Suppressor macrophage treated with lipopolysaccharide for 1 hour (primary cell): ENCODE data around the gene CARD14.
"Not testable (repeated sequence)": the region's sequence is repeated elsewhere in the genome, so short reads cannot be mapped to it uniquely, and the experiment has no call there.

ENCODE experiments used
- DNase-seq, 3 donors: peaks; one replicate each; pipeline ENCODE4 v3.0.0-alpha.2; 2020 to 2022

Gene CARD14

DNA sequence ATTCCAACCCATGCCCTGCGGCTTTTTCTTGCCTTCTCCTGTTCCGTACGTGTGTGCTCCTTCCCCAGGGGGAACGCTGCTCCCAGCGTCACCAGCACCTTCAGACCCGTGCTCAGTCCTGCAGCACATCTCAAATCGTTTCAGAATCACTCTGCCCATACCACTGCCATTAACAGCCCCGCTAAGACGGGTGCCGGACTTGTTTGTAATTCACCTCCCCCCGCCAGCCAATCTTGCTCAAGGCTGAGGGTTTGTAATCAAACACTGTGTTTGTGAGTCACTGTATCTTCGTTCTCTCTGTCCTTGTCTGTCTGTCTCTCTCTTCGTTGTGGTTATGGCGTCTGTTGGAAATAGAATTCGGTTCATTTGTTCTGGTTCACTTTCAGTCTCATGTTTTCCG, 17.3 kb downstream of the CARD14 start:
- DNase-seq: no peak

DNA sequence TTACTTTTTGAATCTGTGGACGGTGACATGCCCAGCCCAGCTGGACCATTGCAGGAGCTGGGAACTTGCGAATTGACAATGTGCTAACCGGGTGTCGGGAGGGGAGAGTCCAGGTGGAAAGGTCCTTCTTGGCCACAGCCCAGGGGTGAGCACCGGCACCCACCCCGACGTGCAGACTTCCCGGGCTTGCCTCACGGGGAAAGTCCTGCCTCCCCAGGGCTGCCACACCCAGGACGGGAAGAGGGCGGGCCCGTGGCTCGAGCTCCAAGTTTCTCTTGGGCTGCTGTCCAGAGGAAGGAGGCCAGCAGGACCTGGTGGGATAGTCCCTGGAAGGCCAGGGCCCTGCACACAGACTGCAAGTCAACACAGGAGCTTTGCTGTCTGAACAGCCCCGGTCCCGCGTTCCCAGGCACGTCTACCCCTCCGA, 17.7 kb downstream of the CARD14 start:
- DNase-seq: no peak

DNA sequence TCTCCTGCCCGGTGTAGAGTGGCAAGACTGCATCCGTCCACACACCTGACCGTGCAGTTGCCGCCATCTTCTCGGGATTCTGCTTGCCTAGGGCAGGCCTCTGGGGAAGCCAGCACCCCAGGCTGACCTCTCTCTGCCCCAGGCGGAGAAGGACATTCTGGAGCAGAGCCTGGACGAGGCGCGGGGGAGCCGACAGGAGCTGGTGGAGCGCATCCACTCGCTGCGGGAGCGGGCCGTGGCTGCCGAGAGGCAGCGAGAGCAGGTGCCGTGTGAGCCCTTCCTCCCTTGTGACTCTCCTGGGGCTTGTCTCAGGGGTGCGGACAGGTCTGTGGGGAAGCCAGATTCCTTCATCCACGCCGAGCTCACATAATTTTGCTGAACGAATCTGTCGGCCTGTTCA, 19.8 kb downstream of the CARD14 start:
- DNase-seq: no peak

DNA sequence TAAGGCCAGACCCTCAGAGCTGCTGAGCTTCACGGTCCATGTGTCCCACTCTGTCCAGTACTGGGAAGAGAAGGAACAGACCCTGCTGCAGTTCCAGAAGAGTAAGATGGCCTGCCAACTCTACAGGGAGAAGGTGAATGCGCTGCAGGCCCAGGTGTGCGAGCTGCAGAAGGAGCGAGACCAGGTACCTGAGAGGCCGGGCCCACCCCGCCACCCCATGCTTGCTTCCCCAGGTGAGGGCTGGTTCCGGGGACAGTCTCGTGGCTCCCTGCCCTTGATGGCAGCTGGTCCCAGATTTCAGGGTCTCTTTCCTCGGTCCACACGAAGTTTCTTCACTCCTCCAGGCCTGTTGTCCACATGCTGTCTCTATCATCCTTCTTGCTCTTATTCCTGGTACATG, 20.9 kb downstream of the CARD14 start:
- no peak for DNase-seq

DNA sequence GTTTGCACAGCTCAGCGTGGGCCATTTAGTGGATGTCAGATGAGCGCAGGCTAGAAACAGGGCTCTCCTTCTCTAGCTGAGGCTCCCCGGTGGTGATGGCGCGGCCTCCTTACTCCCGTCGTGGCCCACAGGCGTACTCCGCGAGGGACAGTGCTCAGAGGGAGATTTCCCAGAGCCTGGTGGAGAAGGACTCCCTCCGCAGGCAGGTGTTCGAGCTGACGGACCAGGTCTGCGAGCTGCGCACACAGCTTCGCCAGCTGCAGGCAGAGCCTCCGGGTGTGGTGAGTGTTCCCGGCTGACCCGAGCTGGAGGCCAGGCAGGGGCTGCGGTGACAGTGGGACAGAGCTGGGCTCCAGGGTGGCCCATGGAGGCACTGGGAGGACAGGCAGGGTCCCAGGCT, 21.4 kb downstream of the CARD14 start:
- no peak for DNase-seq

DNA sequence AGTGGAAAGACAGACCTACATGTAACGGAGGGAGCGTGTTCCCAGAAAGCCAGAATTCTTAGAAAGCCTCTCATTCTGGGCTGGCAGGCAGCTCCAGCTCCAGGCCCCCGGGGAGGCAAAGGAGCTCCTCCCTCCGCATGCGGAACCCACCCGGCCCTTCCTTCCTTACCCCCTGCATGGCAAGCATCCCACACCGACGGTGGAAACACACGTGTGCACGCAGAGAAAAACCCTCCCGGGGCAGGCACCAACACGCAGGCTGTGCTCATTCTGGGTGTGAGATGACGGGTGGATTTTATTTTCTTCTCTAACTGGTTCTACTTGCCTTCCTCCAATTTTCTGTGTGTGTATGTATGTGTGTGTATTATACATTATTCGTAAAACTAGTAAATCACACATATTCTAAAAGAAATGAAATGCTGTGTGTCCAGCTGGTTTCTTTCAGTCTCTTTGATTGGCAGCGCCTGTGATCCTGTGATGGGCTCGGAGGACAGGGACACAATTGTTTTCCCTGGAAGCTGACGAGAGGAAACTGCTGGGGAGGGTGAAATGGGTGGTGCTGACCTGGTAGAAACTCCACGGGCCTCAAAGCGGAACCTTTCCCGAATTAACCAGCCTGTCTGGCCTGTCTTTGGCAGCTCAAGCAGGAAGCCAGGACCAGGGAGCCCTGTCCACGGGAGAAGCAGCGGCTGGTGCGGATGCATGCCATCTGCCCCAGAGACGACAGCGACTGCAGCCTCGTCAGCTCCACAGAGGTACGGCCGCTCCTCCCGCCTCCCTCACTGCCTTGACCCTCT, 22.2 kb downstream of the CARD14 start:
- DNase-seq: peak in 1 of 3 donors; percentile 35

DNA sequence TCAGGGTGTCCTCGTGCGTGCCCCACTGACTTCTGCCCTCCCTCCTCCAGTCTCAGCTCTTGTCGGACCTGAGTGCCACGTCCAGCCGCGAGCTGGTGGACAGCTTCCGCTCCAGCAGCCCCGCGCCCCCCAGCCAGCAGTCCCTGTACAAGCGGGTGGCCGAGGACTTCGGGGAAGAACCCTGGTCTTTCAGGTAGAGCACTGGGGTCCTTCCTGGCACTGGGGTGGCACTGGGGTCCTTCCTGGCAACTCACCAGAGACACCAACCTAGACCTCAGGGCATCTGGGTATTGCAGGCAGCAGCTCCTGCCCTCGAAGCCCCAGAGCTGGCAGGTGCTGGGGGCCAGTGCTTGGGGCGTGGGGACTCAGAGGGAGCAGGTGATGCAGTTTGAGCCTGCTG, 25.3 kb downstream of the CARD14 start:
- DNase-seq: no peak

DNA sequence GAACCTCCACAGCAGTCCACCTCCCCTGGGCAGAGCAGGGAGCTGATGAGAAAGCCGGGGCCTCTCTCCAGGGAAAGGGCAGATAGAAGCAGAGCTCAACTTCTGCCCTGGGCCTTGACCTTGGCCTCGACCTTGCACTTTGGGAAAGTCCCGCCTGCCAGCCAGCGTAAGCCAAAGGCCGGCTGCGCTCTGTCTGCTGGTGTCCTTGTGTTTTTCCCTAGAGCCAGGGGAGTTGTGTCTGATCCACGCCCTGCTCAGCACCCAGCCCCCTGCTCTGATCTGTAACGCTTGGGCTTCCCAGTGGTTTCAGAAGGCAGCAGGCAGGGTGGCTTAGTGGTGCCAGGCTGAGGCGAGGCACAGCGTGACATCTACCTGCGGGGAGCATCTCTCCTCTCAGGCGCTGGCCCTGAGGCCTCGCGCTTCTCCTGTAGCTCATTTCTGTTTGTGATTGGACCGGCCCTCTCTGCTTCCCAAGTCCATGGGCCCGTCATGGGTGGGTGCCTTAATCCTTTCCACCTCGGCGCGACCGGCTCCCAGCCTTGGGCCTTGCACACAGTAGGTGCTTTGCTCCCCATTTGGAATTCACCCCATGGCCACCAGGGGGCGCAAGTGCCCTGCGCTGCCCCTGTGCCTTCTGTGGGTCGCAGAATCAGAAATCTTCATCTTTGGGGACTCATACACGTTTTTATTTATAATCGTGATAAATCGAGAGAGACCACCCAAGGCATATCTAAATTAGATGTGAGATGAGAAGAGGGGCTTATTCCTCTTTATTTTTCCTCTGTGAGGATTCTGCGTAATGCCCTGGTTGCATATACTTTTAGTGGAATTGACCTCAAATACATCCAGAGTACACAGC, 26.1 kb downstream of the CARD14 start:
- DNase-seq: peak; percentile 56 to 73 (median 57)

DNA sequence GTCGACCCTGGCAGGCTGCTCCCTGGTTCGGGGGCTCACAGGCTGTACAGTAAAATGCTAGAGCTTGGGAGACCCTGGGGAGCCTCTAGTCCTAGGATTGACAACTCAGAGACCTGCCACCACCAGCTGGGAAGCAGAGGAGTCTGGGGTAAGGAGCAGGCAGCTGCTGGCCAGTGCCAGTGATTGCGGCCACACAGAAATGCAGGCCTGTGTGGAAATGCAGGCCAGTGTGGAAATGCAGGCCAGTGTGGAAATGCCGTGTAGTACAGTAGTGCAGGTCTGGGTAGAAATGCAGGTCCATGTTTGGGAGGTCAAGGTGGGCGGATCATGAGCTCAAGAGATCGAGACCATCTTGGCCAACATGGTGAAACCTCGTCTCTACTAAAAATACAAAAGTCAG, 26.8 kb downstream of the CARD14 start:
- DNase-seq: no peak

DNA sequence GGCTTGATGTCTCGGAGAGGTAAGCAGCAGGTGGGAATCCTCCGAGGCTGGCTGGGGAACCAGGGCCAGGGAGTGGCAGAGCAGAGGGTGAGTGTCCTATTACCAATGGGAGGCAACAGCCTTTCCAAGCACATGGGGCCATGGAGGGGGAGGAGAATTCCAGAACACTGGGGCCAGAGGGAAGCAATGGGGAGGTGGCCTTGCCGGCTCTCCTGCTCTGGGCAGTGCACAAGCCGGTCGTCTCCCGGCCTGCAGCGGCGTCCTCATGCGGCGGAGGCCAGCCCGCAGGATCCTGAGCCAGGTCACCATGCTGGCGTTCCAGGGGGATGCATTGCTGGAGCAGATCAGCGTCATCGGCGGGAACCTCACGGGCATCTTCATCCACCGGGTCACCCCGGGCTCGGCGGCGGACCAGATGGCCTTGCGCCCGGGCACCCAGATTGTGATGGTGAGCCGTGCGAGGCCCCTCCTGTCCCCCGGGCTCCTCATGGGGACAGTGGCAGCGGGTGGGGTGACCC, 28.4 kb downstream of the CARD14 start:
- DNase-seq: no peak

DNA sequence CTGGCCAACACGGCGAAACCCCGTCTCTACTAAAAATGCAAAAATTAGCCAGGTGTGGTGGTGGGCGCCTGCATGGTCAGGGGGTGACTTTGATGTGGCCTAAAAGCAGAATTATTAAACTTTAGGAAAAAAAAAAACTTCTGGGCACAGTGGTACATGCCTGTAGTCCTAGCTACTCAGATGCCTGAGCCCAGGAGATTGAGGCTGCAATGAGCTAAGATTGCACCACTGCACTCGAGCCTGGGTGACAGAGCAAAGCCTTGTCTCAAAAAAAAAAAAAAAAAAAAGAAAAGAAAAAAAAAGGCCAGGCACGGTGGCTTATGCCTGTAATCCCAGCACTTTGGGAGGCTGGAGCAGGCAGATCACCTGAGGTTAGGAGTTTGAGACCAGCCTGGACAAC, 29.5 kb downstream of the CARD14 start:
- DNase-seq: not testable (repeated sequence)

DNA sequence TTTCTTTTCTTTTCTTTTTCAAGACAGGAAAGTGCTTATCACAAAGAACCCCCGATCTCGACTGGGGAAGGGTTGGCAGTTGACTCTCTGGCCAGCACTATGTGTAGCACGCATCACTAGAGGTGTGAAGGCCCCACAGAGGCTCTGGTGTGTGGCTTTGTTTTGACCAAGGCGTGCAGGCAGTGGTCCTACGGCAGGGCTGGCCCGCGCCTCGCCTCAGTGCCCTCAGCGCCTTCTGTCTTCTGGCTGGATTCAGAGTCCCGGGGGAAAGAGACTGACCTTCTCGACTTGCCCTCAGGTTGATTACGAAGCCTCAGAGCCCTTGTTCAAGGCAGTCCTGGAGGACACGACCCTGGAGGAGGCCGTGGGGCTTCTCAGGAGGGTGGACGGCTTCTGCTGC, 31.6 kb downstream of the CARD14 start:
- DNase-seq: no peak

DNA sequence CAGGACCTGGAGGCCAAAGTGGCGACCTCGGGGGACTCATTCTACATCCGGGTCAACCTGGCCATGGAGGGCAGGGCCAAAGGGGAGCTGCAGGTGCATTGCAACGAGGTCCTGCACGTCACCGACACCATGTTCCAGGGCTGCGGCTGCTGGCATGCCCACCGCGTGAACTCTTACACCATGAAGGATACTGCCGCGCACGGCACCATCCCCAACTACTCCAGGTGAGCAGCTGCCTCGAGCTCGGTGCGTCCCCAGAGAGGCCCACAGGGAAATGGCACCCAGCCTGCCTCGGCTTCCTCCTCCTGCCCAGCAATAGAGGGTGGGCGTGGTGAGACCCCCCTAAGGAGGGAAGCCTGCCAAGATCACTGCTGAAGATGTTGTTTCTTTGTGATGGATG, 32.4 kb downstream of the CARD14 start:
- DNase-seq: no peak

DNA sequence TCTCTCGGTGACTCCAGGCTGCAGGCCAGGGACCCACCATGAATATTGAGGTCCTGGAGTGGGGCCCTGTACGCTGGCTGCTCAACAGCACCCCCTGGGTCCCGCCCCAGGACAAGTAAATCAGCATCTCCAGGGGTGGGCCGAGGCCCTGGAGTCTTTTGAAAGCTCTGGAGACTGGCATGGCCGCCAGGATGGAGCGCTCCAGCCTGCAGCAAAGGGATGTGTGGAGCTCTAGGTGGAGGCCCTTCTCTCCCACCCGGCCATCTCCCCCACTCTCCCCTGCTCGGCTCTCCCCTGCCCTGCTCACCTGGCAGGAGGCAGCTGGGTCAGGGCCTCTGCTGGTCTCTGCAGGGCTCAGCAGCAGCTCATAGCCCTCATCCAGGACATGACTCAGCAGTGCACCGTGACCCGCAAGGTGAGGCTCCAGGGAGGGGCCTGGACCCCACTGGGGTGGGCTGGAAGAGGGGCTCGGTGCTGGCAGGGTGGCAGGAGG, 33.7 kb downstream of the CARD14 start:
- DNase-seq: no peak

DNA sequence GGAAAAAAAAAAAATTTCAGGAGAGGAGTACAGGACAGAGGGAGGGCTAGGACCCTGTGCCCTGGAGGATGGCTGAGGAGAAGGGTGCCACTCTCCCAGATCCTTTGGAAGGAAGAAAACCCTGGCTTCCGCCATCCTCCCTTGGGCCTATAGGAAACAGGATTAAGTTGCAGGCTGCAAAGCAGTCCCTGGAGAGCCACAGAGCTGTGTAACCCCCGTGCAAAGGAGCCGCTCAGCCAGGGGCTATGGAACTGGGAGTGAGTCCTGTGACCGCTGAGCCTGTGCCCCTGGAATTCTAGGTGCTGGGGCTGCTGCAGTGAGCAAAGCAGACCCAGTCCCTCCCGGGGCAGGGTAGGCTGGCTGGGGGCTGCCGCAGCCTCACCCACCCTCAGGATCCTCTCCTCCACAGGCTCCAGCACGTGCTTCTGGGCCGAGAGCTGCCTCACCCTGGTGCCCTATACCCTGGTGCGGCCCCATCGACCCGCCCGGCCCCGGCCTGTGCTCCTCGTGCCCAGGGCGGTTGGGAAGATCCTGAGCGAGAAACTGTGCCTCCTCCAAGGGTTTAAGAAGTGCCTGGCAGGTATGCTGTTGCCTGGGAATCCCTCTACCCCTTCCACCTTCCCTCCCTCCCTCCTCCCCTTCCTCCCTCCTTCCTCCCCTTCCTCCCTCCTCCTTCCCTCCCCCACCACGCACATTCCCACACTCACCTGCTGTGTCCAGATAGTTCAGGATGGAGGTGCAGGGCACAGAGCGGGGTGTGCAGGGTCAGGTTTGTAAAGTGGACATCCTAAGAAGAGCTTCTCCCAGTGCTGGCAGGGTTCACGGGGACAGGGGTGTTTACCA, 35.0 kb downstream of the CARD14 start:
- DNase-seq: no peak

DNA sequence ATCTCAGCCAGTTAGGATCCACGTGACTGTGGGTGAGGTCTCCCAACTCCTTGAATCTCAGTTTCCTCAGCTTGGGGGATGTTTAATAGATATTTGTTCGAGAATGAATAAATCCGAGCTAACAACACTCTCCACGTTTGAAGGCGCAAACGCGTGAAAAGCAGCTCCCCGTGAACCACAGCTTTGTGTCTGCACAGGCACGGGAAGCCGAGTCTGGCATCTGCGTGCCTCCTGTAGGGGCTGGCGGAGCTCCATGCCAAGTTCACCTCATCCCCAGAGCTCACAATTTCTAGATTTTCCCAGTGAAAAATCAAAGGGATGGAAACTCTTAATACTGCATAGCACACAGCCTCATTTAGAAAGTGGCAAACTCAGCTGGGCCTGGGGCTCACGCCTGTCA, 36.0 kb downstream of the CARD14 start:
- DNase-seq: no peak

DNA sequence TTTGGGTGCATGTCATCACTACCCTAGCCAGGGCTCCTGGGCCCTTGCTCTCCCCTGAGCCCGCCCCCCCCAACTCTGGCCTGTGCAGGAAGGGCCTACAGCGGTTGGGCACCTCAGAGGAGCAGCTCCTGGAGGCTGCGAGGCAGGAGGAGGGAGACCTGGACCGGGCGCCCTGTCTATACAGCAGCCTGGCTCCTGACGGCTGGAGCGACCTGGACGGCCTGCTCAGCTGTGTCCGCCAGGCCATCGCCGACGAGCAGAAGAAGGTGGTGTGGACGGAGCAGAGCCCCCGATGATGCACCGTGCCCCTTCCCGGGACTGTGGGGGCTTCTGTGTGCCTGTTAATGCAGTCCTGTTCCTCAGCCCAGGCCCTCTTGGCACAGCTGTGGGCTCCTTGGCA, 38.2 kb downstream of the CARD14 start:
- no peak for DNase-seq

DNA sequence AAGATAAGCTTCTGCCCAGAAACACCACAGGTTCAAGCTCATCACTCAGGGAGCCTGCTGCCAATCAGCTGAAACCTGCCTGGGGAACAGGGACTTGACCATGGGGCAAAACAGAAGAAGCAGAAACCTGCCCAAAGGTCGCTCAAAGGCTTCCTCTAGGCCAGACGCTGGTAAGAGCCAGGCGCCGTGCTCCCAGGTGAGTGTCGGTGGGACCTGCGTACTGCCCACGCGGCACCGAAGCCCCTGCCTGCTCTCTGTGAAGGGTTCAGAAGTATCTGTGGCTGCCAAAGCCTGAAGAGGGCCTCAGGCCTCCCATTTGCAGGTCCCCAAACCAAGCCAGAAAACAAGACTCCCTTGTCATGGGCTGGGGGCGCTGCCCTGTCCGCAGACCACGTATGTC, 39.9 kb downstream of the CARD14 start:
- no peak for DNase-seq

DNA sequence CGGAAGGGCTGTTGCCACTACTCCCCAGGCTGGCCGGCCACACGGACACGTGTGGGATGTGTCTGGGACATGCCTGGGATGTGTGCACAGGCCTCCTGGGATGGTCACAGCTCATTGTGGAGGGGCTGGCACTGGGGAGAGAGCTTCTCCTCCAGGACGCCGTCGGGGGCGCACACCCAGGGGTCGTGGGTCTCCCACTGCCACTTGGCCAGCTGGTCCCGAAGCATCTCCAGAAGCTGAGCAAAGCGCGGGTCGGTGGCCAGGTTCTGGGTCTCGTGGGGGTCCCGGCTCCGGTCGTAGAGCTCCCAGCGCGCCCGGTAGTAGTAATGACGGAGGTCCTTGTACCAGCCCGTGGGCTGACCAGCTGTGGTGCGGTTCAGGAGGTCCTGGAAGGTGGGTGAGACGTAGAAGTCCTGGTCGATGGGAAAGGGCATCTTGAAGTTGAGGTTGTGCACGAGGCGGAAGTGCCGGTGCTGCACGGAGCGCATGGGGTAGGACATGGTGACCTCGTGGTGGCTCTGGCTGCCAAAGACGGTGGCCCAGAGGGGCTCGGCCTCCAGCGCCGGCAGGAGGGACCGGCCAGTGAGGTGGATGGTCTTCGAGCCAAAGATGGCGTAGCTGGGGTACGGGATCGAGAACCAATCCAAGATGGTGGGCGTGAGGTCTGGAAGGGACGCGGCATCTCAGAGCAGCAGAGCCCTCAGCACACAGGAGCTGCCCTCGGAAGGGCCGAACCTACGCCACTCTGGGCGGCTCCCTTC, 40.7 kb downstream of the CARD14 start:
- no peak for DNase-seq

DNA sequence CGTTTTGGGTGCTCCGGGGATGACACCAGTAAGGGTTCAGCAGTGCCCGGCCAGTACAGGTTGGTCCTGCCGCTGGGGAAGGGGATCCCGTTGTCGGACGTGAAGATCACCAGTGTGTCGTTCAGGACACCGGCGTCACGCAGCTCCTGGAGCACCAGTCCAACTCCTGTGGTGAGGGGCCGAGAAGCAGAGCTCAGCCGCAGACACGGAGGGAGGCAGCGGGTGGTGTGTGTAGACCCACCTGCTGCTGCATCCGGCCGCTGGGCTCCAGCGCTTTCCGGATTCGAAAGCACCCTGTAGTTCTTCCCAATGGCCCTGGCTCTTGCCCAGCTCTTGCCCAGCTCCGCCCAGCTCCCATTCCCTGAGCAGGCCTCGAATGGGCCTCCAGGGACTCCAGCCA, 42.3 kb downstream of the CARD14 start:
- DNase-seq: no peak

DNA sequence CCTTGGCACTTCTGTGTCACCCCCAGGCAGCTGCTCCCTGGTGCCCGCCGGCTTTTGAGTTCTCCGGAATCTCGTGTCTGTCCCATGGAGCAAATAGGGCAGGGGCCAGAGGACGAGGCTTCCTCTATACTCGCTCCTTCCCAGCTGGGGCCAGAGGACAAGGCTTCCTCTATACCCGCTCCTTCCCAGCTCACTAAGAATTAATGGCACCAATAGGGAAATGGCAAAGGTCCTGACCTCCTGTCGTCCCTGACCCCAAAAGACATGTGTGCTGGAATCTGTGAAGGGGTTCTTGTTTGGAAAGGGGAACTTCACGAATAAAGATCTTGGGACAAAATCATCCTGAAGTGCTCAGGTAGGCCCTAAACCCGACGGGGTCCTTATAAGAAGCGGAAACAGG, 42.7 kb downstream of the CARD14 start:
- DNase-seq: no peak
